SK-N-SH treated with all-trans-retinoic acid at 6 μM for 48 hours (cell line): ENCODE data around the gene FCER1A.

Experiments
- ATAC-seq: fragments of 200-7000 bp; cut with Tn5 transposase; 3 replicates; pipeline ENCODE4 v1.9.1; 2020; ENCODE audit warnings: mild to moderate bottlenecking, moderate library complexity
- BACH2 ChIP-seq: fragments of 250-450 bp; sonication (Bioruptor Pico); IDR thresholded peaks from 2 replicates; pipeline ENCODE4 v1.9.0; 2021; ENCODE audit warnings: mild to moderate bottlenecking, borderline replicate concordance
- CSDC2 ChIP-seq: fragments of 250-450 bp; sonication (Bioruptor Pico); IDR thresholded peaks from 2 replicates; pipeline ENCODE4 v1.5.0; 2020; ENCODE audit warnings: mild to moderate bottlenecking, moderate library complexity
- ESRRG ChIP-seq: fragments of 250-450 bp; sonication (Bioruptor Pico); IDR thresholded peaks from 2 replicates; pipeline ENCODE4 v1.6.1; 2021; ENCODE audit warnings: mild to moderate bottlenecking
- ISL1 ChIP-seq: fragments of 250-450 bp; sonication (Bioruptor Pico); IDR thresholded peaks from 2 replicates; pipeline ENCODE4 v2.1.2; 2022; ENCODE audit warnings: mild to moderate bottlenecking, moderate library complexity
- OSR1 ChIP-seq: fragments of 250-450 bp; sonication (Bioruptor Pico); IDR thresholded peaks from 2 replicates; pipeline ENCODE4 v1.8.0; 2022; ENCODE audit warnings: moderate library complexity, mild to moderate bottlenecking, inconsistent platforms
- POU6F1 ChIP-seq: fragments of 250-450 bp; sonication (Bioruptor Pico); IDR thresholded peaks from 2 replicates; pipeline ENCODE4 v1.8.0; 2021; ENCODE audit warnings: low read depth, mild to moderate bottlenecking, moderate library complexity, borderline replicate concordance
- RARB ChIP-seq: fragments of 250-450 bp; sonication (Bioruptor Pico); IDR thresholded peaks from 2 replicates; pipeline ENCODE4 v1.8.0; 2021; ENCODE audit warnings: mild to moderate bottlenecking, moderate library complexity
- SNAI2 ChIP-seq: fragments of 250-450 bp; sonication (Bioruptor Pico); IDR thresholded peaks from 2 replicates; pipeline ENCODE4 v1.5.0; 2020; ENCODE audit warnings: mild to moderate bottlenecking, moderate library complexity
- TCF4 ChIP-seq: fragments of 250-450 bp; sonication (Bioruptor Pico); IDR thresholded peaks from 2 replicates; pipeline ENCODE4 v1.8.0; 2021; ENCODE audit warnings: mild to moderate bottlenecking, moderate library complexity, borderline replicate concordance
- ZC3H10 ChIP-seq: fragments of 250-450 bp; sonication (Bioruptor Pico); IDR thresholded peaks from 2 replicates; pipeline ENCODE4 v1.5.1; 2021; ENCODE audit warnings: mild to moderate bottlenecking, moderate library complexity
- ZFP3 ChIP-seq: fragments of 250-450 bp; sonication (Bioruptor Pico); IDR thresholded peaks from 2 replicates; pipeline ENCODE4 v1.5.0; 2020; ENCODE audit warnings: mild to moderate bottlenecking, moderate library complexity
- ZNF565 ChIP-seq: fragments of 450-650 bp; formaldehyde crosslinking; conservative IDR thresholded peaks from 2 replicates; pipeline ENCODE4 v1.5.0; 2020; ENCODE audit warnings: low read depth, mild to moderate bottlenecking, moderate library complexity
- ZNF8 ChIP-seq: fragments of 450-650 bp; formaldehyde crosslinking; IDR thresholded peaks from 2 replicates; pipeline ENCODE4 v1.5.0; 2020; ENCODE audit warnings: mild to moderate bottlenecking, moderate library complexity
- TF ChIP-seq, protein P1 (sequence below): fragments of 250-450 bp; sonication (Bioruptor Pico); IDR thresholded peaks from 2 replicates; pipeline ENCODE4 v1.8.0; 2020; ENCODE audit warnings: mild to moderate bottlenecking, moderate library complexity, borderline replicate concordance
- TF ChIP-seq, protein P2 (sequence below): fragments of 250-450 bp; sonication (Bioruptor Pico); IDR thresholded peaks from 2 replicates; pipeline ENCODE4 v1.5.0; 2020; ENCODE audit warnings: mild to moderate bottlenecking, moderate library complexity
- TF ChIP-seq, protein P3 (sequence below): fragments of 250-450 bp; sonication (Bioruptor Pico); IDR thresholded peaks from 2 replicates; pipeline ENCODE4 v1.5.1; 2020; ENCODE audit warnings: low read depth, mild to moderate bottlenecking, moderate library complexity
- TF ChIP-seq, protein P4 (sequence below): fragments of 250-450 bp; sonication (Bioruptor Pico); IDR thresholded peaks from 2 replicates; pipeline ENCODE4 v1.5.1; 2021; ENCODE audit warnings: mild to moderate bottlenecking, moderate library complexity

FCER1A gene

DNA sequence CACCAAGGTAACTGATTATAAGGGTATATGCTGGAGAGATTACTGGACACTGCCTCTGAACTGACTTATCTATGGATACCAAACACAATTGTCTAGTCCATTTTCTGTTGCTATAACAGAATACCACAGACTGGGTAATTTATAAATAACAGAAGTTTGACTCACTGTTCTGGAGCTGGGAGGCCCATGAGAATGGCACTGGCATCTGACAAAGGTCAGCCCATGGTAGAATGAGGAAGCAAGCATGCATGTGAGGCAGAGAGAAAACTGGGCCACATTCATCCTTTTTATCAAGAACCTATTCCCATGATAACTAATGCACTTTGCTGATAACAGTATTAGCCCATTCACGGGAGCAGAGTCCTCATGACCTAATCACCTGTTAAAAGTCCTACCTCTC is 37.4 kb downstream of the FCER1A start:
- no peak for ATAC-seq
- TF ChIP-seq SNAI2 (CRISPR knock-in tag) = no peak
- no peak for TF ChIP-seq ZC3H10 (CRISPR knock-in tag)
- no peak for TF ChIP-seq BACH2 (CRISPR knock-in tag)
- TF ChIP-seq, protein P1, sequence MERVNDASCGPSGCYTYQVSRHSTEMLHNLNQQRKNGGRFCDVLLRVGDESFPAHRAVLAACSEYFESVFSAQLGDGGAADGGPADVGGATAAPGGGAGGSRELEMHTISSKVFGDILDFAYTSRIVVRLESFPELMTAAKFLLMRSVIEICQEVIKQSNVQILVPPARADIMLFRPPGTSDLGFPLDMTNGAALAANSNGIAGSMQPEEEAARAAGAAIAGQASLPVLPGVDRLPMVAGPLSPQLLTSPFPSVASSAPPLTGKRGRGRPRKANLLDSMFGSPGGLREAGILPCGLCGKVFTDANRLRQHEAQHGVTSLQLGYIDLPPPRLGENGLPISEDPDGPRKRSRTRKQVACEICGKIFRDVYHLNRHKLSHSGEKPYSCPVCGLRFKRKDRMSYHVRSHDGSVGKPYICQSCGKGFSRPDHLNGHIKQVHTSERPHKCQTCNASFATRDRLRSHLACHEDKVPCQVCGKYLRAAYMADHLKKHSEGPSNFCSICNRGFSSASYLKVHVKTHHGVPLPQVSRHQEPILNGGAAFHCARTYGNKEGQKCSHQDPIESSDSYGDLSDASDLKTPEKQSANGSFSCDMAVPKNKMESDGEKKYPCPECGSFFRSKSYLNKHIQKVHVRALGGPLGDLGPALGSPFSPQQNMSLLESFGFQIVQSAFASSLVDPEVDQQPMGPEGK (CRISPR knock-in tag) = no peak
- TF ChIP-seq, protein P2, sequence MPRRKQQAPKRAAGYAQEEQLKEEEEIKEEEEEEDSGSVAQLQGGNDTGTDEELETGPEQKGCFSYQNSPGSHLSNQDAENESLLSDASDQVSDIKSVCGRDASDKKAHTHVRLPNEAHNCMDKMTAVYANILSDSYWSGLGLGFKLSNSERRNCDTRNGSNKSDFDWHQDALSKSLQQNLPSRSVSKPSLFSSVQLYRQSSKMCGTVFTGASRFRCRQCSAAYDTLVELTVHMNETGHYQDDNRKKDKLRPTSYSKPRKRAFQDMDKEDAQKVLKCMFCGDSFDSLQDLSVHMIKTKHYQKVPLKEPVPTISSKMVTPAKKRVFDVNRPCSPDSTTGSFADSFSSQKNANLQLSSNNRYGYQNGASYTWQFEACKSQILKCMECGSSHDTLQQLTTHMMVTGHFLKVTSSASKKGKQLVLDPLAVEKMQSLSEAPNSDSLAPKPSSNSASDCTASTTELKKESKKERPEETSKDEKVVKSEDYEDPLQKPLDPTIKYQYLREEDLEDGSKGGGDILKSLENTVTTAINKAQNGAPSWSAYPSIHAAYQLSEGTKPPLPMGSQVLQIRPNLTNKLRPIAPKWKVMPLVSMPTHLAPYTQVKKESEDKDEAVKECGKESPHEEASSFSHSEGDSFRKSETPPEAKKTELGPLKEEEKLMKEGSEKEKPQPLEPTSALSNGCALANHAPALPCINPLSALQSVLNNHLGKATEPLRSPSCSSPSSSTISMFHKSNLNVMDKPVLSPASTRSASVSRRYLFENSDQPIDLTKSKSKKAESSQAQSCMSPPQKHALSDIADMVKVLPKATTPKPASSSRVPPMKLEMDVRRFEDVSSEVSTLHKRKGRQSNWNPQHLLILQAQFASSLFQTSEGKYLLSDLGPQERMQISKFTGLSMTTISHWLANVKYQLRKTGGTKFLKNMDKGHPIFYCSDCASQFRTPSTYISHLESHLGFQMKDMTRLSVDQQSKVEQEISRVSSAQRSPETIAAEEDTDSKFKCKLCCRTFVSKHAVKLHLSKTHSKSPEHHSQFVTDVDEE (CRISPR knock-in tag) = no peak
- TF ChIP-seq CSDC2 (CRISPR knock-in tag) = no peak
- TF ChIP-seq ZNF565 (CRISPR knock-in tag) = no peak
- TF ChIP-seq TCF4 = no peak
- no peak for TF ChIP-seq ESRRG (CRISPR knock-in tag)
- TF ChIP-seq ZNF8 (CRISPR knock-in tag) = no peak
- TF ChIP-seq ISL1 (CRISPR knock-in tag) = no peak
- TF ChIP-seq ZFP3 (CRISPR knock-in tag) = no peak
- no peak for TF ChIP-seq RARB (CRISPR knock-in tag)
- no peak for TF ChIP-seq POU6F1 (CRISPR knock-in tag)
- TF ChIP-seq, all 23 proteins: peak for 0

- TF ChIP-seq ESRRG (CRISPR knock-in tag) (no peak), OSR1 (CRISPR knock-in tag) (no peak), SNAI2 (CRISPR knock-in tag) (no peak), ZNF8 (CRISPR knock-in tag) (no peak), ZFP3 (CRISPR knock-in tag) (no peak), ZC3H10 (CRISPR knock-in tag) (no peak), POU6F1 (CRISPR knock-in tag) (no peak), ZNF565 (CRISPR knock-in tag) (no peak), TCF4 (no peak)
- TF ChIP-seq, protein P3, sequence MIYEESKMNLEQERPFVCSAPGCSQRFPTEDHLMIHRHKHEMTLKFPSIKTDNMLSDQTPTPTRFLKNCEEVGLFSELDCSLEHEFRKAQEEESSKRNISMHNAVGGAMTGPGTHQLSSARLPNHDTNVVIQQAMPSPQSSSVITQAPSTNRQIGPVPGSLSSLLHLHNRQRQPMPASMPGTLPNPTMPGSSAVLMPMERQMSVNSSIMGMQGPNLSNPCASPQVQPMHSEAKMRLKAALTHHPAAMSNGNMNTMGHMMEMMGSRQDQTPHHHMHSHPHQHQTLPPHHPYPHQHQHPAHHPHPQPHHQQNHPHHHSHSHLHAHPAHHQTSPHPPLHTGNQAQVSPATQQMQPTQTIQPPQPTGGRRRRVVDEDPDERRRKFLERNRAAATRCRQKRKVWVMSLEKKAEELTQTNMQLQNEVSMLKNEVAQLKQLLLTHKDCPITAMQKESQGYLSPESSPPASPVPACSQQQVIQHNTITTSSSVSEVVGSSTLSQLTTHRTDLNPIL (CRISPR knock-in tag) = no peak
- TF ChIP-seq, protein P1 (CRISPR knock-in tag) = no peak
- TF ChIP-seq, protein P4, sequence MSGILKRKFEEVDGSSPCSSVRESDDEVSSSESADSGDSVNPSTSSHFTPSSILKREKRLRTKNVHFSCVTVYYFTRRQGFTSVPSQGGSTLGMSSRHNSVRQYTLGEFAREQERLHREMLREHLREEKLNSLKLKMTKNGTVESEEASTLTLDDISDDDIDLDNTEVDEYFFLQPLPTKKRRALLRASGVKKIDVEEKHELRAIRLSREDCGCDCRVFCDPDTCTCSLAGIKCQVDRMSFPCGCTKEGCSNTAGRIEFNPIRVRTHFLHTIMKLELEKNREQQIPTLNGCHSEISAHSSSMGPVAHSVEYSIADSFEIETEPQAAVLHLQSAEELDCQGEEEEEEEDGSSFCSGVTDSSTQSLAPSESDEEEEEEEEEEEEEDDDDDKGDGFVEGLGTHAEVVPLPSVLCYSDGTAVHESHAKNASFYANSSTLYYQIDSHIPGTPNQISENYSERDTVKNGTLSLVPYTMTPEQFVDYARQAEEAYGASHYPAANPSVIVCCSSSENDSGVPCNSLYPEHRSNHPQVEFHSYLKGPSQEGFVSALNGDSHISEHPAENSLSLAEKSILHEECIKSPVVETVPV (CRISPR knock-in tag) = no peak
- no peak for ATAC-seq
Observed at GRCh38 chr1:159341736-159342135, 39.6 kb downstream of the FCER1A start.
